Measurements from ENCODE around the gene ITGA7.

The ITGA7 gene

GRCh38 chr12:55694651-55695050, 13.1 kb downstream of the ITGA7 start:
- ChIA-PET POLR2A (ENCODE audit: low non-redundant PET) (no interaction called here), CTCF (no interaction called here)
- no peak for DNase-seq (ENCODE audit: low spot score)

GRCh38 chr12:55694188-55694515, 13.6 kb downstream of the ITGA7 start:
- no peak for DNase-seq (ENCODE audit: low spot score)
- no peak for TF ChIP-seq CTCF (conservative IDR thresholded peaks at IDR 0.05; ENCODE audit: low read depth)
- CTCF ChIA-PET = no interaction called here
- POLR2A ChIA-PET (ENCODE audit: low non-redundant PET) = no interaction called here
- H3K27ac ChIP-seq = no peak overlapping the region

More at GRCh38 chr12:55694651-55695050, 13.1 kb downstream of the ITGA7 start:
- H3K27ac ChIP-seq = no peak overlapping the region
- TF ChIP-seq CTCF (conservative IDR thresholded peaks at IDR 0.05; ENCODE audit: low read depth) = no peak

GRCh38 chr12:55693323-55694187, 14.1 kb downstream of the ITGA7 start:
- ChIA-PET POLR2A (ENCODE audit: low non-redundant PET) (no interaction called here), CTCF (interaction anchor here (0.6 kb wide), 1 partner anchor 318 kb away, joined by 3 read pairs; no protein-coding TSS in a partner anchor)
- no peak overlapping the region for H3K27ac ChIP-seq
- no peak for DNase-seq (ENCODE audit: low spot score)
- TF ChIP-seq CTCF (conservative IDR thresholded peaks at IDR 0.05; ENCODE audit: low read depth) = no peak

GRCh38 chr12:55692631-55693322, 14.9 kb downstream of the ITGA7 start:
- ChIA-PET CTCF (interaction anchor here (0.6 kb wide), 1 partner anchor 319 kb away, joined by 3 read pairs; no protein-coding TSS in a partner anchor), POLR2A (ENCODE audit: low non-redundant PET) (no interaction called here)

GRCh38 chr12:55688716-55689655, 18.7 kb downstream of the ITGA7 start:
- no peak for TF ChIP-seq CTCF (conservative IDR thresholded peaks at IDR 0.05; ENCODE audit: low read depth)
- CTCF ChIA-PET = no interaction called here
- no peak overlapping the region for H3K27ac ChIP-seq
- POLR2A ChIA-PET (ENCODE audit: low non-redundant PET) = no interaction called here
- no peak for DNase-seq (ENCODE audit: low spot score)

More at GRCh38 chr12:55692631-55693322, 14.9 kb downstream of the ITGA7 start:
- no peak for TF ChIP-seq CTCF (conservative IDR thresholded peaks at IDR 0.05; ENCODE audit: low read depth)
- DNase-seq (ENCODE audit: low spot score) = no peak
- H3K27ac ChIP-seq = no peak overlapping the region

GRCh38 chr12:55687746-55688145, 20.0 kb downstream of the ITGA7 start:
- TF ChIP-seq CTCF (conservative IDR thresholded peaks at IDR 0.05; ENCODE audit: low read depth) = no peak
- ChIA-PET POLR2A (ENCODE audit: low non-redundant PET) (no interaction called here), CTCF (no interaction called here)
- no peak overlapping the region for H3K27ac ChIP-seq
- DNase-seq (ENCODE audit: low spot score) = no peak

All from RWPE1 (cell line).